ENCODE results near the gene MEOX1. TPM values are rescaled to one million over a fixed set of nuclear protein-coding genes. Genes with fewer than 3 reads are reported as not detected.

Gene MEOX1
- total and polyA plus RNA-seq, 2 donors (not counting 1 experiment from before 2014, with no cell fraction given), result not detected

DNA sequence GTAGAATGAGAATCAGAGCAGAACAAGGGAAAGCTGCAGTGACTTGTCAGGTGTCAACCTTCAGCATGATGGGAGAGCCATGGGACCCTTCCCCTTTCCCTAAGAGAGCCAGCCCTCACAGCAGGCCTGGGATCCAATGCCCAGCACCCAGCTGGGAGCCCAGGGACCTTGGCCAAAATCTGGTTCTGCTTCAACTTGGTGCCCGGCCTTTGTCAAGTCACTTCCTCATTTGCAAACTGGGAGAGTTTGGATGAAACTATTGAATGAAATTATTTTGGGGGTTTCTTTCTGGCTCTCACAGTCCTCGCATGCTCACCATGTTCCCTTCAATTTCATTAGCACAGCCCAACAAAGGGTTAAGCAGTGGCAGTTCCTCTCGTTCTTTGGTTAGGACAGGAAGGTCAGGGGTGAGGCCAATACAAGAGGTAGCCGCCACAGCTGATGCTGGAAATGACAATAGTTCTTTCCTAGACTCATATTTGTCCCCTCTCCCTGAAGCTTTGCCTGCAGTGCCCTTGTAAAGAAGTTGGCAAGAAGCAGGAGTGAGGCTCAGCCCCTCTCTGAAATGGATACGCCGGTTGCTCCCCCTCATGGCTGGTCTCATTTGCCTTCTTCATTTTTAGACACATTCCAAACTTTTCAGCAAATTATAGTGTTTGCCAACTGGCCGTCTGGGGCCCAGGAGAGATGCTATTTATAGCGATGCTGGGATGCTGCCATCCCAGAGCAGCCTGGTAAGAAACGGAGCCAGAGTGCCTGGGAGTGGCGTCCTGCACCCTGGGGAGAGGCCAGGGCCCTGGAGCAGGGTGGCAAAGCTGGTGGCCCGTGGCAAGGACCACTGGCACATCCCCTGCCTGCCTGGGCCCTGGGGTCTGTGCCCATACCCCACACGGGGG is 34.5 kb upstream of the MEOX1 start:
- TF ChIP-seq, protein P1, sequence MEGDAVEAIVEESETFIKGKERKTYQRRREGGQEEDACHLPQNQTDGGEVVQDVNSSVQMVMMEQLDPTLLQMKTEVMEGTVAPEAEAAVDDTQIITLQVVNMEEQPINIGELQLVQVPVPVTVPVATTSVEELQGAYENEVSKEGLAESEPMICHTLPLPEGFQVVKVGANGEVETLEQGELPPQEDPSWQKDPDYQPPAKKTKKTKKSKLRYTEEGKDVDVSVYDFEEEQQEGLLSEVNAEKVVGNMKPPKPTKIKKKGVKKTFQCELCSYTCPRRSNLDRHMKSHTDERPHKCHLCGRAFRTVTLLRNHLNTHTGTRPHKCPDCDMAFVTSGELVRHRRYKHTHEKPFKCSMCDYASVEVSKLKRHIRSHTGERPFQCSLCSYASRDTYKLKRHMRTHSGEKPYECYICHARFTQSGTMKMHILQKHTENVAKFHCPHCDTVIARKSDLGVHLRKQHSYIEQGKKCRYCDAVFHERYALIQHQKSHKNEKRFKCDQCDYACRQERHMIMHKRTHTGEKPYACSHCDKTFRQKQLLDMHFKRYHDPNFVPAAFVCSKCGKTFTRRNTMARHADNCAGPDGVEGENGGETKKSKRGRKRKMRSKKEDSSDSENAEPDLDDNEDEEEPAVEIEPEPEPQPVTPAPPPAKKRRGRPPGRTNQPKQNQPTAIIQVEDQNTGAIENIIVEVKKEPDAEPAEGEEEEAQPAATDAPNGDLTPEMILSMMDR (conservative IDR thresholded peaks at IDR 0.05 in 1 of 2, IDR thresholded peaks at IDR 0.05 in 1 of 2; ENCODE audit: low read depth in 1 of 2, low read length in 2 of 2), result no peak
- TF ChIP-seq EZH2 (IDR thresholded peaks at IDR 0.05; ENCODE audit: low read length, missing control alignments), result no peak
- no peak overlapping the region for H3K27ac ChIP-seq (ENCODE audit: insufficient read depth, low read length)
- H3K4me2 ChIP-seq (ENCODE audit: extremely low read depth, insufficient read depth, low read length), result peak overlapping the region; percentile 64
- H3K9ac ChIP-seq (ENCODE audit: insufficient read depth, low read length), result no peak overlapping the region
- peaks cover 4% of the 10 kb centered on the region for H3K4me1 ChIP-seq (ENCODE audit: control insufficient read depth, extremely low read depth, insufficient read depth, low read length)
- H4K20me1 ChIP-seq (ENCODE audit: control insufficient read depth, extremely low read depth, insufficient read depth, low read length), result no peaks in the 10 kb centered on the region
- H3K4me3 ChIP-seq (replicated peaks in 1 of 4; ENCODE audit: control extremely low read depth in 1 of 4, insufficient read depth in 1 of 4, low read depth in 3 of 4, low read length in 4 of 4), result no peak overlapping the region
- H3K79me2 ChIP-seq (ENCODE audit: control insufficient read depth, insufficient read depth, low read length), result no peaks in the 10 kb centered on the region
- no peaks in the 10 kb centered on the region for H3K9me3 ChIP-seq (ENCODE audit: control insufficient read depth, insufficient read depth, low read depth, low read length)
- H2AFZ ChIP-seq (ENCODE audit: low read length), result no peak overlapping the region
- peaks cover 1% of the 10 kb centered on the region for H3K27me3 ChIP-seq (ENCODE audit: control insufficient read depth, insufficient read depth, low read length)
- peak; percentile 17 to 49 for DNase-seq (ENCODE audit: low read depth in 2 of 2)
- no peaks in the 10 kb centered on the region for H3K36me3 ChIP-seq (ENCODE audit: control insufficient read depth, insufficient read depth, low read length)

DNA sequence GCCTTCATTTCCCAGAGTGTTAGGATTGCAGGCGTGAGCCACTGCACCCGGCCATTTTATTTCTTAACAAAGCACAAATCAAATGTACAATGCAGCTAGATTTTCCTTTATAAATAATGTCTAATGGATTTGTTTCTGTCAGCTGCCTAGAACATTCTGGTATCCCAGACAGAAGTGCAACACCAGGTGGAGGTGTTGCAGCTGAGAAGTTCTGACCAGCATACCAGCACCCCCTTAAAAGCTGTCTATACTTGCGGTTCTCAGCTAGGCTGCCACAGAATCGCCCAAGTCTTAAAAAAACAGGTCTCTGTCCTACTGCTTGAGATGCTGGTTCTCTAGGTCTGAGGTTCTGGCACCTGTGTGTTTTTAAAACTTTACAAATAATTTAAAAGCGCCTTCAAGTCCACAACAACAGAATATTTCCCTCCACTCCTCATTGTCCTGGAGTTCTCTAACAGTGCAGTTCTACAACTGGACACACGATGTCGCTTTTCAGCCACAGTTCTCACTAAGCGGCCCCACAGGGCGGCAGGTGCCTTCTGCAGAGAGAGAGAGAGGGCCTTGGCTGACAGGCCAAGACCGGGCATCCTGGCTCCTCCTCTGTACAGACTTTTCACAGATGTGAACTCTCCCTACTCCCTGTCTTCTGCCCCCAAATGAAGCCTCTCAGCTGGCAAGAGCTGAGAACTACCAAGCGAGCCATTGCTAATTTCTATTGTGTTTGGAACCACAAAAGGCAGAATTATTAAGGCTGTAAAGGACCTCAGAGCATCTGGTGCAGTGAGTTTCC is 32.6 kb upstream of the MEOX1 start:
- Histone ChIP-seq H3K27me3 (ENCODE audit: control insufficient read depth, insufficient read depth, low read length) (peaks cover 7% of the 10 kb centered on the region), H3K9ac (ENCODE audit: insufficient read depth, low read length) (no peak overlapping the region), H3K9me3 (ENCODE audit: control insufficient read depth, insufficient read depth, low read depth, low read length) (no peaks in the 10 kb centered on the region), H3K36me3 (ENCODE audit: control insufficient read depth, insufficient read depth, low read length) (no peaks in the 10 kb centered on the region), H2AFZ (ENCODE audit: low read length) (no peak overlapping the region), H3K4me3 (replicated peaks in 1 of 4; ENCODE audit: control extremely low read depth in 1 of 4, insufficient read depth in 1 of 4, low read depth in 3 of 4, low read length in 4 of 4) (no peak overlapping the region), H3K79me2 (ENCODE audit: control insufficient read depth, insufficient read depth, low read length) (no peaks in the 10 kb centered on the region), H3K27ac (ENCODE audit: insufficient read depth, low read length) (no peak overlapping the region), H3K4me1 (ENCODE audit: control insufficient read depth, extremely low read depth, insufficient read depth, low read length) (peaks cover 2% of the 10 kb centered on the region), H4K20me1 (ENCODE audit: control insufficient read depth, extremely low read depth, insufficient read depth, low read length) (no peaks in the 10 kb centered on the region), H3K4me2 (ENCODE audit: extremely low read depth, insufficient read depth, low read length) (no peak overlapping the region)
- peak; percentile 62 to 82 for DNase-seq (ENCODE audit: low read depth in 2 of 2)
- TF ChIP-seq, protein P1 (conservative IDR thresholded peaks at IDR 0.05 in 1 of 2, IDR thresholded peaks at IDR 0.05 in 1 of 2; ENCODE audit: low read depth in 1 of 2, low read length in 2 of 2), result peak; percentile 89 to 90
- no peak for TF ChIP-seq EZH2 (IDR thresholded peaks at IDR 0.05; ENCODE audit: low read length, missing control alignments)

DNA sequence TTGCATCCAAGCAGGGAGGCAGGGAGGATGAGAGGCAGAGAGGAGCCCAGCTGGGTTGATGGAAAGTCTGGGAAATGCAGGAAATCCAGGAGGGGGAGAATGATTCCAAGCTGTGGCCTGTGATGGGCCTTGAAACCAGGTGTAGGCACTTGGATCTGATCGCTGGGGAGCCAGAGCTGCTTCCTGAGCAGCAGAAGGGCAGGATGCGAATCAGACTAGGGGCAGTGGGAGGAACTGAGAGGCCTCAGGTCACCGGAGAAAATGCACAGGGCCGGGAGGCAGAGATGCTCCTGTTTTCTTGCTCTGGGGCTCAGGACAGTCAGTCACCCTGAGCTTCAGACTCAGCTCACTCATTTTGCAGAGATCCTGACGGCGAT is 29.6 kb upstream of the MEOX1 start:
- Histone ChIP-seq H3K4me3 (replicated peaks in 1 of 4; ENCODE audit: control extremely low read depth in 1 of 4, insufficient read depth in 1 of 4, low read depth in 3 of 4, low read length in 4 of 4) (no peak overlapping the region), H3K36me3 (ENCODE audit: control insufficient read depth, insufficient read depth, low read length) (no peaks in the 10 kb centered on the region), H3K27ac (ENCODE audit: insufficient read depth, low read length) (no peak overlapping the region), H3K9ac (ENCODE audit: insufficient read depth, low read length) (no peak overlapping the region), H3K4me1 (ENCODE audit: control insufficient read depth, extremely low read depth, insufficient read depth, low read length) (peaks cover 2% of the 10 kb centered on the region), H4K20me1 (ENCODE audit: control insufficient read depth, extremely low read depth, insufficient read depth, low read length) (no peaks in the 10 kb centered on the region), H2AFZ (ENCODE audit: low read length) (no peak overlapping the region), H3K4me2 (ENCODE audit: extremely low read depth, insufficient read depth, low read length) (no peak overlapping the region), H3K79me2 (ENCODE audit: control insufficient read depth, insufficient read depth, low read length) (no peaks in the 10 kb centered on the region), H3K27me3 (ENCODE audit: control insufficient read depth, insufficient read depth, low read length) (peaks cover 9% of the 10 kb centered on the region), H3K9me3 (ENCODE audit: control insufficient read depth, insufficient read depth, low read depth, low read length) (no peaks in the 10 kb centered on the region)
- no peak for DNase-seq (ENCODE audit: low read depth in 2 of 2)
- no peak for TF ChIP-seq EZH2 (IDR thresholded peaks at IDR 0.05; ENCODE audit: low read length, missing control alignments)
- TF ChIP-seq, protein P1 (conservative IDR thresholded peaks at IDR 0.05 in 1 of 2, IDR thresholded peaks at IDR 0.05 in 1 of 2; ENCODE audit: low read depth in 1 of 2, low read length in 2 of 2), result no peak

Measured in fibroblast of lung (primary cell).